ENCODE results near the gene ZNF337.

DNA sequence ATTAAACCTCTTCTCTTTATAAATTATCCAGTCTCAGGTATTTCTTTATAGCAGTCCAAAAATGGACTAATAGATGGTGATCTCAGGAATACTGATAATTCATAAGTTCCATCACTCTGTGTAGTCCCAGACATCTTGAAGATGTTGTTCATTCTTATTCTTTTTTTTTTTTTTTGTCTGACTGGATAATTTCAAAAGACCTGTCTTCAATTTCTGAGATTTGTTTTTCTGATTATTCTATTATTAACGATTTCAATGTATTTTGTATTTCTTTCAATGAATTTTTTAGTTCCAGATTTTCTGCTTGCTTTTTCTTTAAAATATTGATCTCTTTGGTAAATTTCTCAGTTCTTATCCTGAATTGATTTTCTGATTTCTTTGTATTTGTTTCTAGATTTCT is 29.7 kb upstream of the ZNF337 start:
- TF ChIP-seq CTCF (IDR thresholded peaks at IDR 0.05; ENCODE audit: low read depth, low read length, poor library complexity, severe bottlenecking) (no peak), EZH2phosphoT487 (IDR thresholded peaks at IDR 0.05; ENCODE audit: borderline replicate concordance, low read length) (no peak)

Measured in DOHH2 (cell line).